GM10266 (cell line): ENCODE measurements around the gene TCP11L2.

ENCODE experiments used
- DNase-seq: peaks from one replicate; pipeline ENCODE4 v3.0.0; 2012; ENCODE audit errors: extremely low spot score
- TF ChIP-seq, protein P1 (sequence below): IDR thresholded peaks from 2 replicates; pipeline ENCODE4 v1.5.1; 2012; ENCODE audit warnings: mild to moderate bottlenecking, low read depth; ENCODE audit not compliant: control insufficient read depth, insufficient read depth; ENCODE audit errors: missing control alignments

TCP11L2 gene

DNA sequence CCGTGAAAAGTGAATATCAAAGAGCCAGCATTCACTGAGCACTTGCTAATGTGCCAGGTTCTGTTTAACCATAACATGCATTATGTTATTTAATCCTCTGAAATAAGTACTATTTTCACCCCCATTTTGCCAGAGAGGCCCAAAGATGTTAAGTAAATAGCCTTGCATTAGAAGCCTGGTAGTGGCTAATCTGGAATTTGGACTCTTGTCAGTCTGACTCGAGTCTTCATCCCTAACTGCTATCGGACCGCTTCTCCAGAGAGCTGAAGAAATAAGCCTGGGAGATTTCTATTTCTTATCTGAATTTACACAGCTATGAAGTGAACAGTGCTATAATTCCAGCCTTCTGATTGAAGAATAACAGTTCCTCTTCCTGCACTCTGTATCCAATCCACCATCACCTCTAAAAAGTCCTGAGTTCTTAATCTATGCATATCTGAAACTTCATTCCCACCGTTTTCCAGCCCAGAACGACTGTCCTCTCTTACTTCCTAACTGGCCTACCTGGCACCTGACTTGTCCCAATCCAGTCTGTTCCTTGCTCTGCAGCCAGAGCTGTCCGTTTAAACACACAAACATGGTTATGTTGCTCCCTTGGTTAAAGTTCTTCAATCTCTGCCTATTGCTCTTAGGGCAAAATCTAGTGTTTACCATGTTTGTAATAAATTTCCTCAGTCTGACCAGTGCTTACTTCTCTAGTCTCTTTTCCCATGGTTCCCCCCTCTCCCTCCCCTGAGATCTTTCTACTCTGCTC, 57.3 kb downstream of the TCP11L2 start:
- TF ChIP-seq, protein P1, sequence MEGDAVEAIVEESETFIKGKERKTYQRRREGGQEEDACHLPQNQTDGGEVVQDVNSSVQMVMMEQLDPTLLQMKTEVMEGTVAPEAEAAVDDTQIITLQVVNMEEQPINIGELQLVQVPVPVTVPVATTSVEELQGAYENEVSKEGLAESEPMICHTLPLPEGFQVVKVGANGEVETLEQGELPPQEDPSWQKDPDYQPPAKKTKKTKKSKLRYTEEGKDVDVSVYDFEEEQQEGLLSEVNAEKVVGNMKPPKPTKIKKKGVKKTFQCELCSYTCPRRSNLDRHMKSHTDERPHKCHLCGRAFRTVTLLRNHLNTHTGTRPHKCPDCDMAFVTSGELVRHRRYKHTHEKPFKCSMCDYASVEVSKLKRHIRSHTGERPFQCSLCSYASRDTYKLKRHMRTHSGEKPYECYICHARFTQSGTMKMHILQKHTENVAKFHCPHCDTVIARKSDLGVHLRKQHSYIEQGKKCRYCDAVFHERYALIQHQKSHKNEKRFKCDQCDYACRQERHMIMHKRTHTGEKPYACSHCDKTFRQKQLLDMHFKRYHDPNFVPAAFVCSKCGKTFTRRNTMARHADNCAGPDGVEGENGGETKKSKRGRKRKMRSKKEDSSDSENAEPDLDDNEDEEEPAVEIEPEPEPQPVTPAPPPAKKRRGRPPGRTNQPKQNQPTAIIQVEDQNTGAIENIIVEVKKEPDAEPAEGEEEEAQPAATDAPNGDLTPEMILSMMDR: no peak
- no peak for DNase-seq

DNA sequence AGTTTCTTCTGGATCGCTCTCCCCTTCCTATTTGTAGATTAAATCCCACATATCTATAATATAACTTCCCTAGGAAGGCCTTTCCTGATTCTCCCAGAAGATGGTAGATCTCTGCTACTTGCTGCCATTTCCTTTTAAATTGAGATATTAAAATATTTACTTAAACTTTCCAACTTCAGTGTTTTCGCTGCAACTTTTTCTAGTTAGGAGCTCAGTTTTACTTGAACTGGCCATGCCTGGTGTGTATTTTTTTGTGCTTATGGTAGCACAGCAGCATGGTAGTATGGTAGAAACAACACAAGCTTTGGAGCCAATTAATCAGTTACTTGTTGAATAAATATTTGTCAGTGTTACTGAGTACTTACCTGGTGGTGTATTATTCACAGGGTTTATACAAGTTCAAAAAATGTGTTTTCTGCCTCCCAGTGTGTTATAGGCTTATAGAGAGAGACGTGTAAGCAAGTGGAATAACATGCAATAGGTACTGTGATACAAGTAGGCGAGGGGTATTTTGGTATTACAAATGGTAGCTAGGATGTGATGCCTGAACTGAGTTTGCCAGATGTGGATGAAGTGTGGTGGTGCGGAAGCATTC, 58.0 kb downstream of the TCP11L2 start:
- no peak for DNase-seq
- TF ChIP-seq, protein P1: no peak

DNA sequence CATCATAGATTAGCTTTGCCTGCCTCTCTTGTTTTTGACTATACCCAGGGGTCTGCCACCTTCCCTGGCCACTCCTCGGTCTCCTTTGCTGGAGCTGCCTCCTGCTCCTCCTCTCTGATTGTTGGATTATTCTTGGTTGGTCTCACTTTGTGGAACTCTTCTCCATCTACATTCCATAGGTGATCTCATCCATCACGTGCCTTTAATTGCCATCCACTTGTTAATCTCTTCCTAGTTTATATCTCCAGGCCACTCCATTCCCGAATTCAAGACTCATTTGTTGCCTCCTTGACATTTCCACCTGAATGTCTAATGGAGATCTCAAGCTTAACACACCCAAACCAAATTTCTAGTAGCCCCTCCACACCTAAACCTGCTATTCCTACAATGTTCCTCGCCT, 60.4 kb downstream of the TCP11L2 start:
- DNase-seq: no peak
- TF ChIP-seq, protein P1: no peak

DNA sequence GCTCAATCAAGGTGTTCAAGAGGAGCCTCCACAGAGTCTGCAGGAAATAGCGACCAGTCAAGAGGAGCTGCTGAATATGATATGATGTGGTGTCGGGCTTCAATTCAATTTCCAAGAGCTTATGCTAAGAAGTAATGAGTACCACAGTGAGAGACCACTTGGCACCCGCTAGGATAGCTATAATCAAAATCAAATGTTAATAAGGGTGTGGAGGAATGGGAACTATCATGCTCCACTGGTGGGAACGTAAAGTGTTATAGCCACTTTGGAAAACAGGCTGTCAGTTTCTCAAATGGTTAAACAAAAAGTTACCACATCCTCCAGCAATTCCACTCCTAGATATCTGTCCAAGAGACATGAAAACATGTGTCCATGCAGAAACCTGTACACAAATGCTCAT, 61.7 kb downstream of the TCP11L2 start:
- TF ChIP-seq, protein P1: no peak

DNA sequence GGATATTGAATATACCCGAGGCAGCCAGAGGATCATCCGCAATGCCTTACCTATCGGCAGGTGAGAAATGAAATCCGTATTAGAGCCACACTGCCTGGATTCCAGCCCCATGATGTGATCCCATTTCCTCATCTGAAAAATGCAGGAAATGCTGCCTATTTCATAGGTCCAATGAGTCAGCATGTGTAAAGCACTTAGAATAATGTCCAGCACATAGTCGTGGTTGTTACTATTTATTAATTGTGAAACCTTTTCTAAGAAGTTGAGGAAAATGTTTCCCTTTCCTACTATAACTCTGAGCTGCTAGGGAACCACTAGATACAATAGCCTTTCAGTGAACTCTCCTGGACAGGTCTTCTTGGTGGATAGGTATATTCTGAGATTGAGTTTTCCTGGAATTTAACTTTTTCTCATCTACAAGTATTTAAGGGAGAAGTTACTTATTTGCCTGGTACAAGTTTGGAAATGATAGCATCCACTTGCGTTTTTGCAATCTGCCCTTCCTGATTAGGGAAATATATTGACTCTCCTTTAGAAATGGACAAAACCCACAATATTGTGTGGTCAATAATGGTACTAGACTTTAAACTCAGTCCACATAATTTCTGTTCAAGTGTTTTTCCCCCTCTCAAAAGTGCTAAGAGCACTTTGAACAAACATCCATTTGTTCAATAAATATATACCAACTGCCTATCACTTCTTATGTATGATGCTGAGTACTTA, 67.3 kb downstream of the TCP11L2 start:
- no peak for DNase-seq
- TF ChIP-seq, protein P1: no peak

More for the DNA sequence above, 61.7 kb downstream of the TCP11L2 start:
- no peak for DNase-seq

DNA sequence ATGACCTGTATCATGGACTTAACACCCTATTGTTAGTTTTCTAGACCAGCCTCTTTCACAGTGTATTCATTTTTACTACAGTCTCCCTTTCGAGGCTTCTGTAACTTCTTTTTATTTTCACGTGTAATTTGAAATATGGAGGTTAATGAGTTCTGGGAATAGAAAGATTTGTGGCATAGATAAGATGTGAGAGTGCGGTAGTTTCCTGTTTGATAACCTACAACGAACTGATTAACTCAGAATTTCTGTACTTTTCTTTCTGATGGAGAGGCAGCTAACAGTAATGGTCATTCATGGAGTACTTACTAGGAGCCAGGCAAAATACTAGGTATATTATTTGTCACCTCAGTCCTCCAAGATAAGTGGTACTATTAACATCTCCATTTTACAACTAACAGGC, 76.3 kb downstream of the TCP11L2 start:
- TF ChIP-seq, protein P1: no peak
- no peak for DNase-seq
